ENCODE measurements around the gene SSBP3. TPM values are rescaled to one million over a fixed set of nuclear protein-coding genes. Genes with fewer than 3 reads are reported as not detected.
A peak's percentile ranks its signal among the peaks of the same experiment; 100 is the strongest.

SSBP3 gene
- total RNA-seq, 2 donors from 2014 or later: 7.9 to 23.1 TPM

GRCh38 chr1:54274881-54275280 lies 131.3 kb downstream of the SSBP3 start:
- Histone ChIP-seq H3K4me3 (no peak overlapping the region), H3K9me3 (no peaks in the 10 kb centered on the region), H3K36me3 (replicated peaks in 1 of 2; ENCODE audit: insufficient read depth in 1 of 2, low read depth in 2 of 2) (no peaks in the 10 kb centered on the region), H3K4me1 (peaks cover 76% of the 10 kb centered on the region), H3K27ac (peak overlapping the region; percentile 80 to 86 (median 84)), H3K27me3 (no peaks in the 10 kb centered on the region)
- no peak for TF ChIP-seq CTCF (IDR thresholded peaks at IDR 0.05)
- no peak for TF ChIP-seq POLR2A (IDR thresholded peaks at IDR 0.05)
- no peak for DNase-seq
- 67 to 70% methylated on average over 11 of the region's 11 CpGs for WGBS, 2 donors
- no peak for ATAC-seq
- intact Hi-C loops (cut with DNase I): no loop called here

GRCh38 chr1:54274448-54274847 lies 131.7 kb downstream of the SSBP3 start:
- Histone ChIP-seq H3K4me3 (no peak overlapping the region), H3K27me3 (no peaks in the 10 kb centered on the region), H3K36me3 (replicated peaks in 1 of 2; ENCODE audit: insufficient read depth in 1 of 2, low read depth in 2 of 2) (no peaks in the 10 kb centered on the region), H3K4me1 (peaks cover 72% of the 10 kb centered on the region), H3K27ac (peak overlapping the region; percentile 80 to 86 (median 84)), H3K9me3 (no peaks in the 10 kb centered on the region)
- no peak for ATAC-seq
- intact Hi-C loops (cut with DNase I): no loop called here
- TF ChIP-seq POLR2A (IDR thresholded peaks at IDR 0.05) (no peak), CTCF (IDR thresholded peaks at IDR 0.05) (peak in 1 of 7 experiments; percentile 13)
- WGBS, 2 donors: 72 to 74% methylated on average over 8 of the region's 8 CpGs
- peak in 1 of 4 donors; percentile 49 for DNase-seq

- DNase-seq (peak in 3 of 4 donors; percentile 44 to 52 (median 45)), ATAC-seq (no peak)
- 67 to 82% methylated on average over 4 to 5 of the region's 5 CpGs for WGBS, 2 donors
- H3K4me1 ChIP-seq: peaks cover 66% of the 10 kb centered on the region
- H3K27me3 ChIP-seq: no peaks in the 10 kb centered on the region
- no peaks in the 10 kb centered on the region for H3K9me3 ChIP-seq
- no peaks in the 10 kb centered on the region for H3K36me3 ChIP-seq (replicated peaks in 1 of 2; ENCODE audit: insufficient read depth in 1 of 2, low read depth in 2 of 2)
- H3K4me3 ChIP-seq: no peak overlapping the region
- TF ChIP-seq CTCF (IDR thresholded peaks at IDR 0.05): no peak
- TF ChIP-seq POLR2A (IDR thresholded peaks at IDR 0.05): no peak
- intact Hi-C loops (cut with DNase I): no loop called here
- peak overlapping the region; percentile 80 to 86 (median 84) for H3K27ac ChIP-seq
Measured at GRCh38 chr1:54273795-54274163, 132.4 kb downstream of the SSBP3 start.

GRCh38 chr1:54273092-54273794 lies 133.0 kb downstream of the SSBP3 start:
- intact Hi-C loops (cut with DNase I): no loop called here
- 49 to 55% methylated on average over 18 to 22 of the region's 22 CpGs for WGBS, 2 donors
- H3K9me3 ChIP-seq: no peaks in the 10 kb centered on the region
- no peaks in the 10 kb centered on the region for H3K27me3 ChIP-seq
- peak; percentile 67 for ATAC-seq
- peak overlapping the region; percentile 80 to 86 (median 84) for H3K27ac ChIP-seq
- peaks cover 60% of the 10 kb centered on the region for H3K4me1 ChIP-seq
- no peak overlapping the region for H3K4me3 ChIP-seq
- no peaks in the 10 kb centered on the region for H3K36me3 ChIP-seq (replicated peaks in 1 of 2; ENCODE audit: insufficient read depth in 1 of 2, low read depth in 2 of 2)
- DNase-seq: peak; percentile 42 to 76 (median 70)
- TF ChIP-seq POLR2A (IDR thresholded peaks at IDR 0.05) (no peak), CTCF (IDR thresholded peaks at IDR 0.05) (peak in 5 of 7 experiments; percentile 13 to 52 (median 48))

- no peaks in the 10 kb centered on the region for H3K9me3 ChIP-seq
- ATAC-seq: no peak
- H3K36me3 ChIP-seq (replicated peaks in 1 of 2; ENCODE audit: insufficient read depth in 1 of 2, low read depth in 2 of 2): no peaks in the 10 kb centered on the region
- TF ChIP-seq POLR2A (IDR thresholded peaks at IDR 0.05) (no peak), CTCF (IDR thresholded peaks at IDR 0.05) (no peak)
- DNase-seq: no peak
- intact Hi-C loops (cut with DNase I): no loop called here
- peak overlapping the region in 3 of 4 donors; percentile 80 to 86 (median 84) for H3K27ac ChIP-seq
- H3K27me3 ChIP-seq: no peaks in the 10 kb centered on the region
- WGBS, 2 donors: 68 to 88% methylated on average over 4 of the region's 4 CpGs
- H3K4me3 ChIP-seq: no peak overlapping the region
- peaks cover 55% of the 10 kb centered on the region for H3K4me1 ChIP-seq
Measured at GRCh38 chr1:54272772-54273091, 133.5 kb downstream of the SSBP3 start.

Data from body of pancreas (tissue), 4 donors.